HG03432 (cell line): ENCODE measurements around the gene DPEP1.
"Not testable (repeated sequence)": the region's sequence is repeated elsewhere in the genome, so short reads cannot be mapped to it uniquely, and the experiment has no call there.

Experiments
- ATAC-seq: cut with Tn5 transposase; IDR thresholded peaks from one replicate; pipeline ENCODE4 v1.9.1; 2021; ENCODE audit warnings: mild to moderate bottlenecking, moderate library complexity; ENCODE audit not compliant: unreplicated experiment

The DPEP1 gene

GRCh38 chr16:89618109-89618998 lies 4.9 kb downstream of the DPEP1 start:
- no peak for ATAC-seq

DNA sequence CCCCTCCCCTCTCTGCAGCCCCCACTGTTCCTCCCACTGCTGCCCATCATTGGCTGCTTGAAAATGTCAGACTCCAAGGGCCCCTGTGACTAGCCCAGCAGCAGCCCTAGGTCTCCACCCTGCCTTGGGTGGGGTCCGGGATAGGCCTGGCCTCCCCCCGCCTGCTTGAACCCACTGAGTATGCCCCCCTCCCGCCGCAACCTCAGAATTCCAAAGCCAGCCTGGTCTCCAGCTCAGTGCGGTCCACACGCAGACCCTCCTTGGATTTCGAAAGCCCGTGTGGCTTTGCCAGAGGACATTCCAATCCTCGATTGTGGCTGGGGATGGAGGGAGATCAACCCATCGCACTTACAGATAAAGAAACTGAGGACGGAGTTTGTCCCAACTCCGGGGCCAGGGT lies 6.4 kb downstream of the DPEP1 start:
- ATAC-seq, result no peak

- no peak for ATAC-seq
Observed at GRCh38 chr16:89620406-89620841, 7.0 kb downstream of the DPEP1 start.

- ATAC-seq, result no peak
Observed at GRCh38 chr16:89621136-89621697, 7.8 kb downstream of the DPEP1 start.

DNA sequence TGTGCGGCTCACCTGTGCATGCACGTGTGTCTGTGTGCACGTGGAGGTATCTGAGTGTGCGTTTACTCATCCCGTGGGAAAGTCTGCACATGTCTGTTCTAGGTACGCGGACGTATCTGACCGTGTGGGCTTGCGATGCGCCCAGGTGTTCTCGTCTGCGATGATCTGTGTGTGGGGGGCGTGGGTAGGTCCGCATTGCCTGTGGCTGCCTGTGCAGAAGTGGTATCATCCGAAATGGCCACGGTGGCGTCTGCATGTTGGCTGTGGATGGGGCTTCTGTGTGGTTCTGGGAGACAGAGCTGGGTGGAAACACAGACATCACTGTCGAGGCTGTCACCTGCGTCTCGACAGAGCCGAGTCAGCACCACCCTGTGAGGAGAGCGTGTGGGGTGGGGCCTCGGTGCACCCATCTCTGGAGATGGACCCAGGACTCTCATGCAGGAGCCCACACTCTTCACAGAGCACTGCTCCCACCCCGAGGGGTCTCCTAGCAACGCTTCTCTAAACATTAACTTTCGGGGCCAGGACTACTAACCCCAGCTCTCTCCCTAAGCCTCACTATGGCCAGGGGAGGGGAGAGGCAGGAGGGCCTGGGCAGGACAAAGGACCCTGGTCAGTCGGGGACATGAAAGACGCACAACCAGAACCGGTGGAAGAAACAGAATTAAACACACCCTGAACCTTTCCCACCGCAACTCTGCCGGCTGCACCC lies 8.4 kb downstream of the DPEP1 start:
- ATAC-seq, result no peak

DNA sequence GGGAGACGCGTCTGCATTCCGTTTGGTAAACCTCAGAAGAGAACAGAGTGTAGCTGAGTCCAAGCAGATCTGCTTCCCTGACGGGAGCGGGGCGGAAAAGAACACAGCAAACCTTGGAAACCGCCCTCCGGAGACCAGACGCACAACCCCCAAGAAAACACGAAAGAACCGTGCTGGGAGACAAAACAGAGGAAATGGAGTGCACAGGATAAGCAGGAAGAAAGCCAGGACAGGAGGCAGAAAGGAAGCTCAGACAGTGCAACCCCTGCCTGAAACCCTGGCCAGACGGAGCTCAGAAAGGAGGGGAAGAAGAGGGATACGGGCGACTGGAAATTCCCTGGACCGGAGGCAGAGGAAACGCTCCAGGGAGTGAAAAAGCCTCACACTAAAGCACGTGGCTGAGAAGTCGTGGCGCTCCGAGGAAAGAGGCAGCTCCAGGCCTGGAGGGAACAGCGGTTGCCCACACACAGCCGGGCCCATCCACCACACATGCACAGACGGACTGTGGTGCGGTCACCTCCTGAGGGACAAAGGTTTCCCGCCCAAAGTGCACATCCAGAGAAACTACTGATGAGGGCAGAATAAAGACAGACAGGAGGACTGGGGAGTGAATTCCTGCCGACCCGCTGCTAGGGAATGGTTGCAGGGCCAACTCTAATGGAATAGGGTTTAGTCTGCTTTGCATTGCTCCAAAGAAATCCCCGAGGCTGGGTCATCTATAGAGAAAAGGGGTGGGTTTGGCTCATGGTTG lies 10.2 kb downstream of the DPEP1 start:
- ATAC-seq, result no peak

DNA sequence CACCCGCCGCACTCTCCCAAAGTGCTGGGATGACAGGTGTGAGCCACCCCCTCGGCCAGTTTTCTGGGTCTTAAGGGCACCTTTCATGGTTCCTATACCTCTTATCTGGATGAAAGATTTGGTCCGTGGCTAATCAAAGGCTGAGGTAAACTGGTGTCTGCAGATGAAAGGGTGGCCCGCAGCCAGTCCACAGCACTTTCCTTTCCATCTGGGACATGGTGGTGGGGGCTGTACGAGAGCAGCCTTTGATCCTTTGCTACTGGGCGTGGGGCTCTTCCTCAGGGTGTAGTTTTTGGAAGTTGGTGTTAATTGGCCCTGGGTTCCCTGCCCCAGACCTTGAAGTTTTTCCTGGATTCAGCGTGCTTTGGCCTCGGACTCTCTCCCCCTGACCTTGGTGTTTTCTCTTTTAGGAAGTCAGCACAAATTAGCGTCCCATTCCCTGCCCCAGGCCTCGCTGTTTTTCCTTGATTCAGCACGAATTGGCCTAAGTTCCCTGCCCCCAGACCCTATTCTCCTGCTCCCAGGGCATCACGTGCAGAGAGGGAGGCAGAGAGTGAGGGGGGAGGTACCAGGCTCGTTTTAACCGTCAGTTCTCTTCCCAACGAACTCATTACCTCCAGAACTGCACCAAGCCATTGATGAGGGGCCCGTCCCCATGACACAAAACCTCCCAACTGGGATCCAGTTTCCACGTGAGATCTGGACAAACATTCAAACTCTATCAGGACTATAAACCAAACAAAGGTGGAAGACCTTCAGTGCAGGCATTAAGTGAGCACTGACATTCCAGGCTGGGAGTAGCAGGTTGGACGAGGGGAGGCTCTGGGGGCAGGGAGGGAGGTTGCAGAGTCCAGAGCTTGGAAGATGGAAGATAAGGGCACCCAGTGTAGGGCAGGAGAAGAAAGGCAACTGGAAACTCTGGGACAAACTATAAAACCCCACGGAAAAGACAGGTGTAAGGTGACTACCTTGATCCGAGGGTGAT lies 11.6 kb downstream of the DPEP1 start:
- ATAC-seq, result no peak

DNA sequence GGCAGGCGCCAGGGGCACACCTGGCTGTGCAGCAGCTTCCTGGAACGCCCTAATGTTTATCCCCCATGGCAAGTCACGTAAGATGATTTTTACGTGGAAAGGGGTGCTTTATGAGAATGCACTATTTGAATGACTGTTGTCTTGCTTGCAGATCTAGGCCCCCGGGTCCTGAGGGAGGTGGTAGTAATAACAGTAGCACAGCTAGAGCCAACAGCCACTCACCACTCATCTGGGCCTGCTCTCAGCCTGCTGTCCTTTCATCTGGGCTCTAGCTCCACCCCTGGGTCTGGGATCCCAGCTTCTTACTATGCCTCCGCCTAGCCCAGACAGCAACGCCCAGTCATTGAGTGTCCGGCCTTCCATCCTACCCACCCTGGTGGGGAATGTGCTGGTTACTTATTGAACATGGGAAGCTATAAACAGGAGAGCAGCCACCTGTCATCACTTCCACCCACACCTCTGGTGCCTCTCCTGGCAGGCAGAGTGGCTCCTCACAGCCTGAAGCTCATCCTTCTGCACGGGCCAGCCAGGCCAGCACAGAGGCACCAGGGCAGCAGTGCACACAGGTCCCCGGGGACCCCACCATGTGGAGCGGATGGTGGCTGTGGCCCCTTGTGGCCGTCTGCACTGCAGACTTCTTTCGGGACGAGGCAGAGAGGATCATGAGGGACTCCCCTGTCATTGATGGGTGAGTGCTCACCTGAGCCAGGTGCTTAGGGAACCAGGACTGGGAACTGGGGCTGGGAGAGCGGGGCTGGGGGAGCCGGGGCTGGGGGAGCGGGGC lies 16.6 kb downstream of the DPEP1 start:
- ATAC-seq, result no peak

DNA sequence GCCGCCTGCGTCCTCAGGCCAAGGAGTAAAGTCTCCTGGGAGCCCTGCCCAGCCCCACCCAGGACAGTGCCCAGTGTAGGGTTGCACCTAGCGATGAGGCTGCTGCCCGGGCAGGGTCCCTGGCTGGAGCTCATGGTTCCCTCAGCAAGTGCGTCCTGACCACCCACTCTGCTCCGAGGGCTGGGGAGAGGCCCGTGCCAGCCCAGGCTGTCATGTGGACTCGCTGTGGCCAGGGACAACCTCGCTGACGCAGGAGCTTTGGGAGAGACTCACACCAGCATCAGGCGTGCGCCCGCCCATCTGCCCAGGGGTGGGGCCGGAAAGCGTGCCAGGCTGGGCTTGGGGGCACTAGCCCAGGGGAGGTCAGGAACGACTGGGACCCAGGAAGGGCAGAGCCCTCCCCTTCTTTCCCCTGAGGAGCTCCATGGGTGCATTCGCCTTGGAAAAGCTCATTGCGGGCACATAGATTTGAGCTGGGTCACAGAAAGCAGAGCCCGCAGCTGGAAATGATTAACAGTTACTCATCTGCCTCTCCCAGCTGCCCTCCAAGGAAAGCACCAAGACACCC lies 19.7 kb downstream of the DPEP1 start:
- no peak for ATAC-seq

DNA sequence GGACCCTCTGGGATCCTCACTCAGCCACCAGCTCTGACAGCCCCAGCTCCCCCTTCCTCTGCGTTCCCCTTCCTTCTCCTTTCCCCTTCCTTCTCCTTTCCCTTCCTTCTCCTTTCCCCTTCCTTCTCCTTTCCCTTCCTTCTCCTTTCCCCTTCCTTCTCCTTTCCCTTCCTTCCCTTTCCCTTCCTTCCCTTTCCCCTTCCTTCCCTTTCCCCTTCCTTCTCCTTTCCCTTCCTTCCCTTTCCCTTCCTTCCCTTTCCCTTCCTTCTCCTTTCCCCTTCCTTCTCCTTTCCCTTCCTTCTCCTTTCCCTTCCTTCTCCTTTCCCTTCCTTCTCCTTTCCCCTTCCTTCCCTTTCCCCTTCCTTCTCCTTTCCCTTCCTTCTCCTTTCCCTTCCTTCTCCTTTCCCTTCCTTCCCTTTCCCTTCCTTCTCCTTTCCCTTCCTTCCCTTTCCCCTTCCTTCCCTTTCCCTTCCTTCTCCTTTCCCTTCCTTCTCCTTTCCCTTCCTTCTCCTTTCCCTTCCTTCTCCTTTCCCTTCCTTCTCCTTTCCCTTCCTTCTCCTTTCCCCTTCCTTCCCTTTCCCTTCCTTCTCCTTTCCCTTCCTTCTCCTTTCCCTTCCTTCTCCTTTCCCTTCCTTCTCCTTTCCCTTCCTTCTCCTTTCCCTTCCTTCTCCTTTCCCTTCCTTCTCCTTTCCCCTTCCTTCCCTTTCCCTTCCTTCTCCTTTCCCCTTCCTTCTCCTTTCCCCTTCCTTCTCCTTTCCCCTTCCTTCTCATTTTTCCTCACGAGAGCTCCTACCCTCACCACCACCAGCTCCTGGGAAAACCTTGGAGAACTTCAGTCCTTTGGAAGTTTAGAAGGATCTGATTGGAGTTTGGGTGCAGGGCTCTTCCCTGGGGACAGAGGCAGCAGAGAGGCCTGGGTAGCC lies 21.3 kb downstream of the DPEP1 start:
- ATAC-seq, result not testable (repeated sequence)

DNA sequence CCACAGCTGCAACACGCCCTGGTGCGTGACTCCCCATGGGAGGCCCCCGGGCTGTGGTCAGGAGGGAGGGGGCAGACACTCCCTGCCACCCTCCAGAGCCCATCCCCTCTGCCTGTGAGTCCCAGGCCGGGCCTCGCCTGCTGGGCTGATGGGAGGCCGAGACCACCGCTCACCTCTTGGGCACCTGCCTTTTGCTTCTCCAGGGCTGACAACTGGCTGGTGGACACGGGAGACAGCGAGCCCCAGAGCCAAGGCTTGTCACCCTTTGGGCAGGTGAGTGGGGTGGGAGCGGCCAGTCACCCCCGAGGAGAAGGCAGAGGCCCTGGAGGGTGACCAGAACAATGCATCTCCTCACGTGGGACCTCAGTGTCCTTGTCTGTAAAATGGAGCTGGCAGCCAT lies 23.2 kb downstream of the DPEP1 start:
- no peak for ATAC-seq

DNA sequence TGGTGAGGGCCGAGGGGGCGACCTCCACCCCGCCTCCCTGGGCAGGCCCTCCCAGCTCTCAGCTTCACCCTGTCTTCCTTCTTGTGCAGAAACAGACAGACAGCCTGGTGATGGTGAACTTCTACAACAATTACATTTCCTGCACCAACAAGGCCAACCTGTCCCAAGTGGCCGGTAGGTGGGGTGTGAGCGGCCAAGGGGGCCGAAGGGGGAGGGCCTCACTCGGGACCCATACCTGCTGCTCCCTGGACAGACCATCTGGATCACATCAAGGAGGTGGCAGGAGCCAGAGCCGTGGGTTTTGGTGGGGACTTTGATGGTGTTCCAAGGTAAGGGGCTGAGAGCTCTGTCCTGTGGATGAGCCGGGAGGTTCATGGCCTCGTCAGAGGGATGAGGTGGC lies 23.9 kb downstream of the DPEP1 start:
- ATAC-seq, result no peak

DNA sequence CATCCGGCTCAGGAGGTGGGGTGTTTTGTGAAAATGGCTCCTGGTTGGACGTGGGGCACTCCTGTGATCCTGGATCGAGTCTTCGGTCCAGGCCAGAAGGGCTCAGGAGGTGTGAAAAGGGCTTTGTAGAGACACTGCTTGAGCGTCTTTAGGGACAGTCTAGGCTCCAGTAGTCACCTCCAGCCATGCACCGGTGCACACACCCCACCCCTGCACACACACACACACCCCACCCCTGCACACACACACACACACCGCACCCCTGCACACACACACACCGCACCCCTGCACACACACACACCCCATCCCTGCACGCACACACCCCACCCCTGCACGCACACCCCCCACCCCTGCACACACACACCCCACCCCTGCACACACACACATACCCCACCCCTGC lies 25.0 kb downstream of the DPEP1 start:
- no peak for ATAC-seq

DNA sequence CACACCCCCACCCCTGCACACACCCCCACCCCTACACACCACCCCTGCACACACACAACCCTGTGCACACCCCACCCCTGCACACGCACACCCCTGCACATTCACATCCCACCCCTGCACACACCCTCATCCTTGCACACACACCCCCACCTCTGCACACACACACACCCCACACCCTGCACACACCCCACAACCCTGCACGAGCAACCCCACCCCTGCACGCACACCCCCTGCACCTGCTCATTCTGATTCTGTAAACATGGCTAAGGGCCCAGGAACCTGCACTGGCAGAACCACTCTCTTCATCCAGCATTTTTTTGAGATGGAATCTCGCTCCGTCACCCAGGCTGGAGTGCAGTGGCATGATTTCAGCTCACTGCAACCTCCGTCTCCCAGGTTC lies 25.9 kb downstream of the DPEP1 start:
- ATAC-seq, result no peak

DNA sequence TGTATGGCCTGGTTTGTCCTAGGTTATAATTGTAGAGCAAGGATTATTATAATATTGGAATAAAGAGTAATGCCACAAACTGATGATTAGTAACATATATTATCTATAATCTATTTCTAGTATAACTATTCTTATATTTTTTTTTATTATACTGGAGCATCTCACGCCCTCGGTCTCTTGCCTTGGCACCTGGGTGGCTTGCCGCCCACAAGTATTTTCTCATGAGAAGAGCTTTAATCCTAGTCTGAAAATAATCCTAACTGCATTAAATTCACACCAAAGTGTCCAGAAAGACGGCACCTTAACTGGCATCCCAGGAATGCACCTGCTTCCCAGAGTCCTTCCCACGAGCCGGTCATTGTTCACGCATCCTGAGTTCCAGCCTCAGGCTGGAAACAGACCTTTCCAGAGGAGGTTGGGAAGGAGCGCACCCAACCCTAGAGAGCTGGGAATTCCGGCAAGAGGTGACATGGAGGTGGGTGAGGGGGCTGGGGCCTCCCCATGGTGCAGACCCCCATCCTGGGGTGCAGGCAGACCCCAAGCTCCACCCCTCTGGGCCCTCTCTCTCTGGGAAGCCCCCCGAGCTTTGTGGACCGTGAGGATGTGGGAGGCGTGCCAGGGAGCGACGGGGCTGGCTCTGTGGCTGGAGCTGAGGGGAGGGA lies 28.1 kb downstream of the DPEP1 start:
- ATAC-seq, result no peak

- no peak for ATAC-seq
Observed at GRCh38 chr16:89642574-89642973, 29.1 kb downstream of the DPEP1 start.

GRCh38 chr16:89643769-89644300 lies 30.4 kb downstream of the DPEP1 start:
- no peak for ATAC-seq
